Measurements from ENCODE around the gene SSBP3. TPM values are rescaled to one million over a fixed set of nuclear protein-coding genes. Genes with fewer than 3 reads are reported as not detected.
"Not testable (repeated sequence)": the region's sequence is repeated elsewhere in the genome, so short reads cannot be mapped to it uniquely, and the experiment has no call there.

SSBP3 gene
- total RNA-seq, 1 donor from 2014 or later: 41.1 TPM

DNA sequence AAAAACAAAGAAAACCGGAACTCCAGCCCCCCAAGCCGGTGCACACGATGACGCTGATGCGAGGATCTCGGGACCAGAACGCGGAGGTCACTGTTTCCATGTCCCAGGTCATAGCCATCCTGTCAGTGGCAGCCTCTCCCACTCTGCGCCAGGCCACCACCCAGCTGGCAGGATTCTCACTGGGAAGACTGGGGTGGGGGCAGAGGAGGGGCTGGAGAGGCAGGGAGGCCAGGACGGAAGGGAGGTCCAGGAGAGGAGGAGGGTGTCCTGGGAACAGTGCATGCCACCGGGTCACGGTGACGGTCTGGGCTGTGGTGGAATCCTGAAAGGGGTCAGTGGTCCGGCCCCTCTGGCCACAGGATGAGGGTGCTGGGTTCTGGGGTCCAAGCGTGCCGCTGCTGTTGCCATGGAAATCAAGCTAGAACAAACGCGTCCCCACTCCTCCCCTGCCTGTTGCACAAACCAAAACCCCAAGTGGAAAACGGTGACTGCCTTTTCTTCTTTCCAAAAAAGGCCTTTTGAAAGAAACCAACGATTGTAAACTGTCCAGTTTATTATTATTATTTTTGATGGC lies 180.1 kb downstream of the SSBP3 start:
- no peak for DNase-seq (ENCODE audit: low spot score)

DNA sequence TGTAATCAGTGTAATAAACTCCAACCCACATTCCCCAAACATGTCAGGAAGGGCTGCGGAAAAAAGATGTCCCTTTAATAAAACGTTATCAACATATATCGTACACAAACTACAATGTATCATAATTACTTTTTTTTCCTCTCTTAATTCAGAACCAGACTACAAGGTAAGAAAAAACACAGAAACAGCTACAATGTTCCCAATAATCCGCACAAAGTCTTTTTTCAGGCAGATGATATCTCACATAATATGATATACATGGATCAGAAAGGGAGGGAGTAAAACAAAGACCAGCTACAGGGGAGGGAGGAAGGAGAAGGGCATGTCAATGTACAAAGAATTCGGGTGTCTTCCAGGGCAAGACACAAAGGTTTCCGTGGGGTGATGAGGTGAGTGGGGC lies 180.8 kb downstream of the SSBP3 start:
- DNase-seq (ENCODE audit: low spot score): no peak

DNA sequence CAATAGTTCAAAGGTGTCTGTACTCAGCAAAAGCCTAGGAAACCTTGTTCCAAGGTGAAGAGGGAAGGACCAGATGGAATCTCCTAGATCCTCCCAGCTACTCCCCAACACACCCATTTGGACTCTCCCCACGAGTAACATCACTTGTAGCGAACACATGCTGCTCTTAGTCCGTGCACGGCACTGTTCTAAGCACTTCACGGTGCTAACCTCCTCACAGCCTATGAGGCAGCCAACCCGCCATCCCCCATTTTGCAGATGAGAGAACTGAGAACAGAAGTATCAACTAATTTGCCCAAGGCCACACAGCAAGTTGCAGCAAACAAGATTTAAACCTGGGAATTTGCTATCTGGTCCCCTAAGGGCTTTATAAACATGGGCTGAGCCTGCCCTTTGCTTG lies 182.0 kb downstream of the SSBP3 start:
- DNase-seq (ENCODE audit: low spot score): no peak

DNA sequence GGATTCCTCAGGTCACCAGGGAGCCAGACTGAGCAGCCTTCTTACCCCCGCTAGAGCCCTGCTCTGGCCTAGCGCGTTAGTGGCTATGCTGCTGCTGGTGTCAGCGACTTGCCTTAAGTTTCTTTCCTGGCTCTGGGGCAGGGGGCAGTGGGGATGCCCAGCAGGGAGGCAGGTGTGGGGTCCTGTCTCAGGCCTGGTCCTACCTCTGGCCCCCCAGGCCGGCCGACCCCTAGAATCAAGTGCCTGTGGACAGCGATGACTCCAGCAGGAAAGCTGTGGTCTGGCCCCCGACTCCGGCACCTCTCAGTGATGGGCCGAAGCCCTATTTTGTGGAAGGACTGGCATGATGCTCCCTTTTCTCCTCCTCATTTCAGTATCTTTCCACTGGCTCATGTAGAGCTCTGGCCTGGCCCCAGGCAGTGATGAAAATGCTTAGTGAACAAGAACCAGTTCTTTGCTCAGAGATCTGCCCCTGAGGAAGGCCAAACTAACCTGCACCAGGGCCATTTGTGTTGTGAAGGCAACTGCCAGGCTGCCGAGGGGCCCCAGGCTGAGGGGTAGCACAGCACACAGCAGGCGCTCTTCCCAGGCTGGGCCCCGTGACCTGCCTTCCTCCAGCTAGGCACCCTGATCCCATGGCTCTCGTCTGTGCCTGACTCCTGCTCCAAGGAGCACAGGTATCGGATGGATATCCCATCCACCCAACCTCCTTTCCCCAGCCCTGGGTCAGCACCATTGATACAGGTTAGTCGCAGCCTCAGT lies 182.6 kb downstream of the SSBP3 start:
- DNase-seq (ENCODE audit: low spot score): no peak

- no peak for DNase-seq (ENCODE audit: low spot score)
Measured at GRCh38 chr1:54222711-54223110, 183.5 kb downstream of the SSBP3 start.

DNA sequence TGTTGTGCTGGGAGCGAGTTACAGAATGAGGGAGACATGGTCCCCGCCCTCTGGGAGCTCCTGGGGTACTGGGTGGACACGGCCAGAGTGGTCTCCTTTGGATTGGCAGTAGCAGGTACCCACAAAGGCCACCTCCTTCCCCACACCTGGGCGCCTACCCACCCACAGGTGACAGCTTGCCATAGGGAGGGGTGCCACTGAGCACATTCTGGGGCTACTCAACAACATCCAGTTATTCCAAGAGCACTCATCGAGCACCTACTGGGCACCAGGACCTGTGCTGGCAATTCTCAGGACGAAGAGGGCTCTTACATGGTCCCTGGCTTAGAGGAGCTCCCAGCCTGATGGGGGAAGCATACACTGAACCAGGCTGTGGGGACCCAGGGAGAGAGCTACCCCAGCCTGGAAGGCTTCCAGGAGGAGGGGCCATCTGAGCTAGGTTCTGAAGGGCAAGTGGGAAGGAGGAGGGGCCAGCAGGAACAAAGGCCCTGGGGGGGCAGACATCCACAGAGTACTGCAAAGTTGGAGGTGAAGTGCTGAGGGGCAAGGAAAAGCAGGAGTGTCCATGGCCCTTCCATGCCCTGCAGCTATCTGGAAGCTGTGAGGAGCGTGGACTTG lies 184.2 kb downstream of the SSBP3 start:
- DNase-seq (ENCODE audit: low spot score): no peak

DNA sequence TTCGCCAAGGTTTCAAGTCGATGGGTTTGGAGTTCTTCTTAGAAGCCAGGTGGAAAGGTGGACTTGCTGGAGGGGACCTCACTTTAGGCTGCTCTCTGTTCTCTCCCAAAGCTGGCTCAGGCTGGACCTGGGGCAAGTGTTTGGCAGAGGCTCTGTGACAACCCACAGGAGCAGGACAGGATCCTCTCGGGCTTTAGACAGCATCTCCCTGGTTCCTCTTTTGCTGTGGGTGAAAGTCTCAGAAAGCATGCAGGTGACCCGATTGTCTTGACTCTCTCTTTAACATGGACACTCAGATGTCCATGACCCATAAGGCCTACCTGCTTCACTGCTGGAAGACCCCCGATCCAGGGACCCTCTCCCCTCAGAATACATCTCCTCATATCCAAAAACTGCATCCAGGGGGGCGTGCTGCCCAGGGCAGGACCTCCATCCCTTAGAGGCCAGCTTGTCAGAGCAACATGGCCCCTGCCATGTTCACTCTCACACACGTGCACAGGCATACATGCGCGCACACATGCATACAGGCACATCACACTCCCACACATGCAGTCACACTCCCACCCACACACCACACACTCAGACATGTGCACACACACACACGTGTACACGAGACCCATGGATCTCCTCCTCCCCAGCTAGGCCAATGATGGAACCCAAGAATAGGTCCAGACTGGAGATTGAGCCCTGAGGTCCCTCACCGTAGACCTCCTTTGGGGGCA lies 184.9 kb downstream of the SSBP3 start:
- DNase-seq (ENCODE audit: low spot score): no peak

DNA sequence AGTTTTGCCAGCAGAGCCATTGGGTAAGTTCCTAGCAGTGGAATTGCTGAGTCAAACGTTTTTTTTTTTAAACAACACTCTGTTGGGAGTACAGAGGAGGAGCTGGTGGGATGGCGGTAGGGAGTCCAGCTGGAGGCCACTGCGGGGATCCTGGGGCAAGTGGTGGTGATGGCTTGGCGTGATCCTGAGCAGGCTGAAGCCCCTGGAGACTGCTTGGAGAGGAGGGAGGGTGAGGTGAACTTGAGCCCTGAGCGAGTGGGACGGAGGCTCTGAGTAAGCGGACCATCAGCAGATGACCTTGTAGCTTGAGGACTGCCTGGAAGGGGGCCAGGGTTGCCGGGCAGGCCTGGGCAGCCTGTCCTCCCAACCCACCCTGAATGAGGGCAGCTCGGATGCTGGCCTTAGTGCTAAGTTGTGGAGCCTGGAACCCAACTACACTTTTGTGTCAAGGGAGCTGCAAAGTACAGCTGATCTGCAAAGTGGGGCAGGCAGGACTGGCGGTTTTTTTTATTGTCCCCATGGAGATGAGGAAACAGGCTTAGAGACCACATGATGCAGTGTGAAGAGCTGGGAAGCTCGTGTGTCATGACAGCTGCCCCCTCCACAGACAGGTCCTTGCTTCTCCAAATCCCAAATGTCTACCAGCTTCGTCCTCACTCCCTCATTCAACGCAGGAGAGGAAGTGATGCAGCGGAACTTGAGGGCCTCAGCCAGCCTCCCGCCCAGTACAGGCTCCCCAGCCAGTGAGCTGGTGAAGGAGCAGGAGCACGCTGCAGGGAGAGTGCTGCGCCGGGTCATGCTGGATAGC lies 186.0 kb downstream of the SSBP3 start:
- no peak for DNase-seq (ENCODE audit: low spot score)

- no peak for DNase-seq (ENCODE audit: low spot score)
Measured at GRCh38 chr1:54219688-54220003, 186.5 kb downstream of the SSBP3 start.

GRCh38 chr1:54218883-54219687 lies 187.1 kb downstream of the SSBP3 start:
- DNase-seq (ENCODE audit: low spot score): no peak

DNA sequence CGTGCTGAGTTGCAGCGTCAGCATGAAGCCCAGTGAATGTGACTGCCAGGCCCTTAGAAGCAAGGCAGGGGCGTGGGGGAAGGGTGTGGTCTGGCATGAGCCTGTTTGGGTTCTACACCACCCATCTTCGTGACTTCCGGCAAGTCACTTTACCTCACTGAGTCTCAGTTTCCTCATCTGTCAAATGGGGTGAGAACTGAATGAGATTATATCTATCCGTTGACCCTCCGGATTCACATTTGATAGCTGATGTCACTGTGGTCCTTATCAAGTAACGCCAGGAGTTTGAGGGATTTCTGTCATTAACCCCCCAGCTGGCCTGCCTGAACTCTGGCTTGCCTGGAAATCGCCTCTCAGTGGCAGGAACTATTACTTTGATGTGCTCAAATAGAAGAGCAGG lies 190.7 kb downstream of the SSBP3 start:
- DNase-seq (ENCODE audit: low spot score): no peak

- no peak for DNase-seq (ENCODE audit: low spot score)
Measured at GRCh38 chr1:54212872-54213271, 193.3 kb downstream of the SSBP3 start.

DNA sequence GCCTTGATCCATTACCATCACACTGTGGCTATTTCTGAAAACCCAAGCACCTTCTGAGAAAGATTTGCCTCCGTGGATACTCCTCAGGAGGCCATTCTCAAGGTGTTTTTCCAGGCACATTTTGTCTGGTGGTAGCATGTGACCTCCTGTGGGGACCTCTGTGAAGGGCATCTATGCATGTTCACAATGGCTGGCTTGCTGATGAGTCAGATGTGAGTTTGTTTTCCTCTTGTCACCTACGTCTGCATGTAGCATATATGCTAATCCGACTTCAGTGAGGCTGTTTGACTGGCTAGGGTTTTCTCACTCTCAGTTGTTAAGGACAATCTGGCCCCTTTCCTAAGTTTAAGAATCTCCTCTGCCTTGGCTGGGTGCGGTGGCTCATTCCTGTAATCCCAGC lies 198.3 kb downstream of the SSBP3 start:
- DNase-seq (ENCODE audit: low spot score): not testable (repeated sequence)

GRCh38 chr1:54207287-54207686 lies 198.9 kb downstream of the SSBP3 start:
- DNase-seq (ENCODE audit: low spot score): no peak

- DNase-seq (ENCODE audit: low spot score): no peak
Measured at GRCh38 chr1:54204199-54204598, 202.0 kb downstream of the SSBP3 start.

DNA sequence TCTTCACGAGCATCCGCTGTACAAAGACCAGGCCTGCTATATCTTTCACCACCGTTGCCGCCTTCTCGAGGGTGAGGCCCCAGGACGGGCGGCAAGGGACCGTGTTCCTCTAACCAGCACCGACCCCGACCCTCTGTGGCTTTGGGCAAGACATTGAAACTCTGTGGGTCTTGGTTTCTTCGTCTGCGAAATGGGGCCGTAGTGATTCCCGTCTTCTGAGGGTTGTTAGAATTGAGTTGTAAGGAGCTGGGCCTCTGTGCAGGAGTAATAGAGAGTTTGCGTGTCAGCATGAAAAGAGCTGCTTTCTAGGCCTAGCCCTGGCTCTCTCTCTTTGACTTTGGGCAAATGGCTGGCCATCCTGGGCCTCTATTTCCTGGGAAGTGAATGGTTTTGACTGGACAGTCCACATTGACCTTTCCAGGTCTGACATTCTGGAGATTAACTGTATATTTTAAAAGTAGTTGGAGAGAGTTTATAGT lies 205.6 kb downstream of the SSBP3 start:
- DNase-seq (ENCODE audit: low spot score): no peak

DNA sequence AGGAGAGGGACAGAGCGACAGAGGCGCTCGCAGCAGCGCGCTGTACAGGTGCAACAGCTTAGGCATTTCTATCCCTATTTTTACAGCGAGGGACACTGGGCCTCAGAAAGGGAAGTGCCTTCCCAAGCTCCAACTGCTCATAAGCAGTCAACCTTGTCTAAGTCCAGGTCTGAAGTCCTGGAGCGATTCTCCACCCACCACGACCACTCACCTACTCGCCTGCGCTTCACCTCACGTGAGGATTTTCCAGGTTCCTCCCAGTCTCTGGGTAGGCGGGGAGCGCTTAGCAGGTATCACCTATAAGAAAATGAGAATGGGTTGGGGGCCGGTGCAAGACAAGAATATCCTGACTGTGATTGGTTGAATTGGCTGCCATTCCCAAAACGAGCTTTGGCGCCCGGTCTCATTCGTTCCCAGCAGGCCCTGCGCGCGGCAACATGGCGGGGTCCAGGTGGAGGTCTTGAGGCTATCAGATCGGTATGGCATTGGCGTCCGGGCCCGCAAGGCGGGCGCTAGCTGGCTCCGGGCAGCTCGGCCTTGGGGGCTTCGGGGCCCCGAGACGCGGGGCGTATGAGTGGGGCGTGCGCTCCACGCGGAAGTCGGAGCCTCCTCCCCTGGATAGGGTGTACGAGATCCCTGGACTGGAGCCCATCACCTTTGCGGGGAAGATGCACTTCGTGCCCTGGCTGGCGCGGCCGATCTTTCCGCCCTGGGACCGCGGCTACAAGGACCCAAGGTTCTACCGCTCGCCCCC lies 206.3 kb downstream of the SSBP3 start, which contains the start of the genes CYB5RL and MRPL37:
Gene CYB5RL, minus strand, starts transcription at position 266 of the 754 bp plus-strand sequence. CDS start 4,414 bp downstream, outside the sequence.
Gene MRPL37, plus strand, starts transcription at position 403 of the 754 bp plus-strand sequence. Its CDS starts 77 bp downstream, at position 480.
- peak; percentile 94 for DNase-seq (ENCODE audit: low spot score)

DNA sequence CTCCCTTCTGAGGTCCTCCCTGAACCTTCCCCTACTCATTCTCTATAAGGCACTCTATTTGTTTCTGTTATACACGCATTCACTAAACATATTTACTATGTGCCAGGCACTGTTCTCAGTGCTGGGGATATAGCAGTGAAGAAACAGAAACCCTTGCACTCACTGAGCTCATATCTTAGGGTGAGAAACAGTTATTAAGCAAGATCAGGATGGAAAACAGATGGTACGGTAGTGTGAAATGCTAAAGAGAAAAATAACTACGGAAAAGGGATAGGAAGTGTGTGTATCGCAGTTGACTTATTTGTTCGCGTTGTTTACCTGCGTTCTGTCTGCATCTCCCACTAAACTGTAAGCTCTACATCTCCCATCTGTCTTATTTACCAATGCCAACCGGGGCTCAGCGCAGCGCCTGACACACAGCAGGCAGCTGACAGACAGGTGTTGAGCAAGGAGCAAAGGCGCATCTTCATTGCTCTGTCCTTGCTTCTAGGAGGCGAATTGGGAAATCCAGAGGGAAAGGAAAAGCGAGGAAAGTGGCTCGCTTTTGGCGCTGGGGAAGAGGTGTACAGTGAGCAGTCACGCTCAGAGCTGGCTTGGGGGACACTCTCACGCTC lies 206.9 kb downstream of the SSBP3 start:
- no peak for DNase-seq (ENCODE audit: low spot score)

GRCh38 chr1:54193453-54193852 lies 212.7 kb downstream of the SSBP3 start:
- DNase-seq (ENCODE audit: low spot score): no peak

Measured in mesenteric fat pad (tissue), 1 donor.